Ammon's horn (tissue), 1 donor: Measurements from ENCODE around the gene FAM3A.

ENCODE experiments used
- DNase-seq: peaks from one replicate; pipeline ENCODE4 v3.0.0-alpha.2; 2016; ENCODE audit warnings: low spot score

Gene FAM3A

DNA sequence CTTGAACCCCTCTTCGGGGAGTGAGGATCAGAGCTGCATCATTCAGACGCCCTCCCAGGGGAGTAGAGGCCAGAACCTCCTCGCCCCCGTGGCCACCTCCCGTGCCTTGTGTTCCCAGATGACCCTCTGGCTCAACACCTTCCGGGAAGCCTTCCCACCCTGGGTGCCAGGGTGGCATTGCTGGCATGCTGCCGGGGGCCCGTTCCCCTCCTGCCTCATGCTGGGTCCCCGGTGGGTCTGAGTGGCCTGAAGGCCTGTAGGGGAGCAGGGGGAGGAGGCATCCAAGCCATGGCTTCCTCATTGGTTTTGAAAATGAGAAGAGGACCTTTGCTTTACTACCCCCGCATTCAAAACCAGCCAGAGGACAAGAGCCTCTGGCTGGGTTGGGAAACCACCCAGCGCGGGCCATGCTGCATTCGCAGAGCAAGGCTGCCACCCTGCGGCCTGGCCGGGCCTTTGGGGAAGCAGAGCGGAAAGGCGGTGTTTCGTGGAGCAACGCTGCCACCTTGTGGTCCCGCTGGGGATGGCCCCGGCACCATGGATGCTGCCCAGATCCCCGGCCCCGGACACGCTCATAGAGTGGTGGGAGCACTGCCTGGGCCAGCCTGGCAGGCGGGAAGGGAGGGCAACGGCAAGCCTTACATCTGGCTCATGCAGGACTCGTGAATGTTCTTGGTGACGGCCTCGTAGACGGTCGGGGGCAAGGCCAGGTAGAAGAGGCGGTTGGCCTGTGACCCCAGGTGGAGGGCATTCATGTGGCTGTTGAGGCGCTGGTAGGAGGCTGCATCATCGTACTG, 18.7 kb upstream of the FAM3A start:
- peak; percentile 85 for DNase-seq

- no peak for DNase-seq
Measured at GRCh38 chrX:154532690-154533089, 16.7 kb upstream of the FAM3A start.

GRCh38 chrX:154531626-154532025, 15.6 kb upstream of the FAM3A start:
- no peak for DNase-seq

DNA sequence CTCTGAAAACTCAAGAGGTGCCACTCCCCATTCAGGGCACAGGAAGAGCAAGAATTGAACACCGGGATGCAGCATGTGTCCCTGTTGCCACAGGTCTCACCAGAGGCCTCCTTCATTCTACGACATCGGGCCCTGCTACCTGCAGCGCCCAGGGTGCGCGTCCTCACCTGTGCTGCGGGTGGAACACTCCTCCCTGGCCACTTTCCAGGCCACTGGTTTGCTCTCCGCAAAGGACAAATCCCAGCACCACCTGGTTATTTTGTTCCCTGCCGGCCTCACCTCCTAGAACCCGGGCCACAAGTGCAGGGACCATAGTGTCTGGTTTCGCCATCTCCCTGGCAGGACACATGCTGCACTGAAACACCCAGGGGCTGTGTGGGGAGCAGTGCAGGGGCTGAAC, 14.3 kb upstream of the FAM3A start:
- DNase-seq: no peak

DNA sequence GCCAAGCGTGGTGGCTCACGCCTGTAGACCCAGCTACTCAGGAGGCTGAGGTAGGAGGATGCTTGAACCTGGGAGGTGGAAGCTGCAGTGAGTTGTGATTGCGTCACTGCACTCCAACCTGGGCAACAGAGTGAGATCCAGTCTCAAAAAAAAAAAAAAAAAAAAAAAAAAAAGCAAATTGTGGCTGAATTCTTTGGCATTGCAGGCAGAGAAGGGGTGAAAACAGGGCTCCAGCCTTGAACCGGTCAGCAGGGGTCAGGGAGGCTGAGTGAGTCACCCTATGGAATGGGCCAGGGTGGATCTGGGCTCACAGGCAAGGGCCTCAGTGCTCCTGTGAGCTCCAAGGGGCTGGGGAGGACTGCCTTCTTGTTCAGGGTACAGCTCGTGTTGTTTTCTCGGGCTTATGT, 13.2 kb upstream of the FAM3A start:
- DNase-seq: no peak

DNA sequence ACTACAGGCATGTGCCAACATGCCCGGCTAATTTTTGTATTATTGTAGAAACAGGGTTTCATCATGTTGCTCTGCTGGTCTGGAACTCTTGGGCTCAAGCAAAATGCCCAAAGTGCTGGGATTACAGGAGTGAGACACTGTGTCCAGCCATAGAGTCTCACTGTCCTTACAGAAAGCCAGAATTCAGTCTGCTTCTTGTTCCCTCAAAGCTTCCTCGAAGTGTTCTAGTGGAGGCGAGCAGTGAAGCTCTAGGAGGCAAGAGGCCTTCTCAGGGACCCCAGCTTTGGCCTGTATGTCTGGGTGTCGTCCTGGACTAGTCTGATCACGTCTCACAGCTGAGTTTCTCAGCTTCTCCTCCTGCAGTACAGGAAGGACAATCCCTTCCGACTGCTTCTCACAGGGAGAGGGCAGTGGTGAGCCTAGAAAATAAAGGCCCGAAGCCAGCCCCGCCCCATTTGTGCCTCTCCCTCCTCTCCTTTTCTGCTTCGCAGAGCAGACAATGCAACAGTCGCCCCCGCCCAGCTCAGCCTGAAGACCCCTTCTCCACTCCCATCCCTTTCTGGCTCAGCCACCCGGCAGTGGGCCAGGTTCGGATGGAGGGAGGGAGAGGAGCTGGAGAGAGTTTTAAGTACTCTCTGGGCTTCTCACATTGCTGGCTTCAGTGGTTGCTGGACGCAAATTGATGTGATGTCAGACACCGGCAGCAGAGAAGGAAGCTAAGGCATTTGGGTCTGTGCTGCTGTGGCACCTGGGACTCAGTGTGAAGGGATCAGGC, 11.1 kb upstream of the FAM3A start:
- DNase-seq: peak; percentile 80

DNA sequence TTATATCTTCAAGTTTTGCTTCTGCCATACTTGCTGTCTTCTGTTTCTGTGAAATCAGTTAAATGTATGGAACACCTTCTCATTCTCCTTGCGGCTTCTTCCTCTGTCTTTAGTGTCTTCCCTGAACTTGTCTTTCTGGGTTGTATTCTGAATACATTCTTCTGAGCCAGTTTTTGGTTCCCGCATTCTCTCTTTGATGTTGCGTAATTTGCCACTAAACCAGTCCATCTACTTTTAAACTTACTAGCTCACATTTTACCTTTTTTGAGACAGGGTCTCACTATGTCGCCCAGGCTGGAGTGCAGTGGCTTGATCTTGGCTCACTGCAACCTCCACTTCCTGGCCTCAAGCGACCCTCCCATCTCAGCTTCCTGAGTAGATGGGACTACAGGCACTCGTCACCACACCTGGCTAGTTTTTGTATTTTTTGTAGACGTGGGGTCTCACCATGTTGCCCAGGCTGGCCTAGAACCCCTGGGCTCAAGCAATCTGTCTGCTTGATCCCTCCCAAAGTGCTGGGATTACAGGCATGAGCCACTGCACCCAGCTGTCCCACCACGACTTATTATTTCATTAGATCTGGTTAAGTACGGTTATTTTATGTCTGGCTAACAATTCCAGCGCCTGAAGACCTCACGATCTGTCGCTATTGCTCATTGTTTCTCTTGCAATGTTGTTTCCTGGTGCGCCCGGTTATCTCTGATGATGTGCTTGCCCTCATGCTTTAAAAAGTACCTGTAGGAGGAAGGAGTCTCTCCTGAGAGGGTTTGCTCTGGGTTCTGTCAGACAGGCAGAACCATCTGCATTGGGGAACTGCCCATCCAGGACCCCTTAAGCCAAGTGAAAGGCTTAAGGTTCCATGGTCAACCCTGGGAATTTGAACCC, 9.8 kb upstream of the FAM3A start:
- DNase-seq: no peak

DNA sequence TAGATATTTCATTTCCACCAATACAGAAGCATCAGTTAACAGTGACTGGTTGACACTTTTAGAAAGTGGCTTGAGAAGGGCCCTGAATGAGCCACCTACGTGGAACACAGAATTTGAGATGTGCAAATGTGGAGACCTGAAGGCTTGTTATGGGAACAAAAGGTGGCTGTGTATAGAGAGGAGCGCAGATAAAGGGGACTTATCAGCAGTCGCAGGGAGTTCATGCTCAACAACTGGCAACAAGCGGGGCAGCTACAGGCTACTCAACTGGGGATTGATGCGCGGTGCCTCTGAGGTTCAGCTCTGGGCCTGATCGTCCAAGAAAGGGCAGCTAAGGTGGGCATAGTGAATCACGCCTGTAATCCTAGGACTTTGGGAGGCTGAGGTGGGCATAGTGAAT, 3.4 kb upstream of the FAM3A start:
- DNase-seq: no peak

DNA sequence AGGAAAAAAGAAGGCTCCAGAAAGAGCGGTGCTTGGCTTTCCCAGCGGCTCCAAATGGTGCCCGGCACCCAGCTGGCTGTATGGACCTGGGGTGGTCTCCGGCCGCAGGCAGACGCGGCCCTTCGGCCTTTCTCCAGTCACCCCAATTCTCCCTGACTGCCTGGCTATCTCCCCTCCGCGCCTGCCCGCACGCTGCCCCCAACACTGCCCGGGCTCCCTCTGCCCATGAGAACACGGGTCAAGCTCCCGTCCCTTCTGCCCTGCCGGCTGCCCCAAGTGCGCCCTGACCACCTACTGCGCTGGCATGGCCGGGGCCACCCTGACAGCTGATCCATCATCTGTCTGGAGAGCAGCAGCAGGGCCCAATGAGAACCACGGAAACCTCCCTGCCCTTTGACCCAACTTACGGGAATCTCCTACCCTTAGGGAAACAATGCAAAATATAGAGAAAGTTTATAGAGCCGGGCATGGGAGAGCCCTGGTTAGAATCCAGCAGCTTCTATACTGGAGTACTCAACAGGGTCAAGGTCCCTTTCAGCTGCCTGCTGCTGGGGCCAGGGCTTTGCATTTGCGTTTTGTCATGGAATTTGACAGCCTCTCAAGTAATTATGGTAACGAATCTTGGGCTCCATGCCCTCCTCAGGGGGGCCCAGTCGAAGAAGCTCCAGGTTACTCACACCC, 1.2 kb upstream of the FAM3A start:
- no peak for DNase-seq

GRCh38 chrX:154516656-154517100, 646 bp upstream of the FAM3A start:
- peak; percentile 42 for DNase-seq

GRCh38 chrX:154515090-154515965, 704 bp downstream of the FAM3A start:
- DNase-seq: no peak

DNA sequence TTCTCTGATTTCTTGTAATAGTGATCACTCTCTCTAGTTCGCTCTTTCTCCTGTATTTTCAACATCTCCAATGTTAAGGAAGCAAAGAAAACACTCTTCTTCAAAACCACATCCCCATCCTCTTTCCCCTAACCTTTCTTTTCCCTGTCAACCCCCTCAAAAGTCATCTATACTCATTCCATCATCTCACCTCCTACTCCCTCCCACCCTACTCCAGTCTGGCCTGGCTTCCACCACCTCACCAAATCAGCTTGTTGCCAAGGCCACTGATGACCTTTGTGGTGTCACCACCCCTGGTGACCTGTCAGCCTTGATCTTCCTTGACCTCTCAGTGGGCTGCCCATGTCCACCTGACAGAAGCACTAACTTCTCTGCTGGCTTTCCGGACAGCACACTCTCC, 2.3 kb downstream of the FAM3A start:
- DNase-seq: no peak

DNA sequence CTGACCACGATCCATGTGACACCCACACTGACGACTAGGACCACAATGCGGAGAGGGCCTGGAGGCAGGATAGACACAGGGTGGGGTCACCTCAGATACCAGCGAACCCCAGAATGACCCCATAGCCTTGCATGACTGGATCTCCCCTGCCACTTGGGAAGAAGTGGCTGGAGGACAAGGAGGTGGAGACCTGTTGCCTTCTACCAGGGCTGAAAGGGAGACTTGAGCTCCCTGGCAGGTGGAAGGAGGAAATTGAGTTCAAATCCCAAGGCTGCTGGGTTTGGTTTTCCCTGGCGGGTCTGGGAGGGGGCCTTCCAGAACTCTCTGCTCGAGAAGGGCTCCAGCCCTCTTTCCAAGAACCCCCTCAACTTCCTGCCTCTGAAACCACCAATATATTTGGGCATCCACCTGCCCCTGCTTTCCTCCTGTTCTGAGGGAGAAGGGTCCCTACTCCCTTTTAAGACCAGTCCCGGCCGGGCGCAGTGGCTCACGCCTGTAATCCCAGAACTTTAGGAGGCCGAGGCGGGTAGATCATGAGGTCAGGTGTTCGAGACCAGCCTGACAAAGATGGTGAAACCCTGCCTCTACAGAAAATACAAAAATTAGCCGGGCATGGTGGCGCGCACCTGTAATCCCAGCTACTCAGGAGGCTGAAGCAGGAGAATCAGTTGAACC, 3.0 kb downstream of the FAM3A start:
- DNase-seq: no peak

- no peak for DNase-seq
Measured at GRCh38 chrX:154511761-154512160, 4.3 kb downstream of the FAM3A start.

DNA sequence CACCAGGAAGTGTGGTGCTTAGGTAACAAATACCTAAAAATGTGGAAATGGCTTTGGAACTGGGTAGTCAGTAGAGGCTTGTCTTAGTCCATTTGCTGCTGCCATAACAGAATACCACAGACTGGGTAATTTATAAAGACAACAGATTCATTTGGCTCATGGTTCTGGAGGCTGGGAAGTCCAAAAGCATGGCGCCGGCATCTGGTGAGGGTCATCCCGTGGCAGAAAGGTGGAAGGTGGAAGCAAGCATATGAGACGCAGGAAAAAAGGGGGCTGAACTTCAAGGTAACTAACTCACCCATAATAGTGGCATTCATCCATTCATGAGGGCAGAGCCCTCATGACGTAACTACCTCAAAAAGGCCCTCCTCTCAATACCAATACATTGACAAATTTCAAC, 6.6 kb downstream of the FAM3A start:
- no peak for DNase-seq

DNA sequence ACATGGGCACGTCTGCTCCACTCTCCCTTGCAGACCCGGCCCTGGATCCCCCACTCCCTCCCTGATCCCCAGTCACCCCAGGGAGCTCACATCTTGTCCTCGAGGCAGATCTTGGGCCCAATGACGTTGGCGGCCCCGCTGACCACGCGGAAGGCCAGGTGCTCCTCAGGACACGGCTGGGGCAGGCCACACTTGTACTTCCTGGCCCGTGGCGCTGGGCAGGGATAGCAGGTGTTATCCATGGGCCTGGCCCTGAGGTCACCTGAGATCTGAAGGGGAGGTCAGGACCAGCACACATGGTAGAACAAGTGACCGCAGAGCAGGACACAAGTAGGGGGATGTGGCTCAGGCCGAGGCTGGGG, 7.7 kb downstream of the FAM3A start:
- no peak for DNase-seq

- DNase-seq: no peak
Measured at GRCh38 chrX:154507673-154508383, 8.2 kb downstream of the FAM3A start.

DNA sequence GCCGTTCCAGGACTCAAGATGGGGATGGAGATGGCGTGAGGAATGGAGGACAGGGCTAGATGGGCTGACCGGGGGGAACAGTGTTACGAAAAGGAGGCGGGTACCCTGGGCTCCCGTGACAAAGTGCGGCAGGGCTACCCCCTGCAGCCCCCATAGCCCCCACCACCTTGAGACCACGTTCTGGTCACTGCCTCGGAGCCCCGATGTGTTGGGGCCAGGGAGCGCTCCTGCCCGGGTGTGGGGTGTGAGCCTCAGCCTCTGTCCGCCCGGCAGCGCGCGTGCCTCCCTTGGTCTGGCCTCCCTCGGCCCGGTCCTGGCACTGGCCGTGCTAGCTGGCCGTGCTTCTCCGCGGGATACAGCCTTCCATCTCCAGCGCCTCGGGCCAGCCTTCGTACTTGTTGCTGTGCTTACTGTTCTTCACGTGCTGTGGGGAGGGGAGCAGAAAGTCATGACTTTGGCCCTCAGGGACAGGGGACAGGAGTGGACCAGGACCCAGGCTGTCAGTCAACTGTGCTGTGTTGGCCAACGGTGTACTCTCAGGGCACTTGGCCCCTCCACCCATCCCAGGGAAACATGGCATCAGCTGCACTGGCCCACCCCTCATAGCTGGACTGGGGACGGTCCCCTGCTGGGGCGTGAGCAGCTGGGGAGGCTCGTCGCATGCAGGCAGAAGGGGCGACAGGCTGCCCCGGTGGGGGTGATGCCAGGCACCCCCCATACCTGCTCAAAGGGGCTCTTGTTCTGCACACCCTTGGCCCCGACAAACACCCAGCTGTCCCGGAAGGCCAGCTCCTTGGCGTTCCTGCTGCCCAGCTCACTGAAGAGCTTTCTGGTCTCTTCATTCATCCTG, 9.3 kb downstream of the FAM3A start:
- no peak for DNase-seq

- DNase-seq: no peak
Measured at GRCh38 chrX:154505734-154506133, 10.3 kb downstream of the FAM3A start.
